Lower leg skin (tissue), 4 donors: ENCODE measurements around the gene S100G. TPM values are rescaled to one million over a fixed set of nuclear protein-coding genes. Genes with fewer than 3 reads are reported as not detected.

Source experiments
- DNase-seq, 2 donors: peaks; one replicate each; pipeline ENCODE4 v3.0.0-alpha.2; 2019; ENCODE audit warnings: low spot score in 2 of 2
- H3K4me3 ChIP-seq: fragments of 200-600 bp; sonication (generic); 2 replicates; pipeline ENCODE4 v1.5.1; 2017; ENCODE audit warnings: mild to moderate bottlenecking, low read depth; ENCODE audit not compliant: poor library complexity, severe bottlenecking
- POLR2A ChIP-seq, 2 donors: fragments of 450-650 bp; IDR thresholded peaks; one replicate each; pipeline ENCODE4 v1.6.1; 2016 to 2017; ENCODE audit warnings: antibody characterized with exemption in 2 of 2, mild to moderate bottlenecking in 1 of 2, moderate library complexity in 1 of 2
- WGBS, 2 donors: methylation state at CpG; one replicate each; pipeline ENCODE4 v1.1.5; 2018; 5-methylcytosine and 5-hydroxymethylcytosine counted together
- intact Hi-C: fragments of 100-400 bp; cut with DNase I; formaldehyde crosslinking; loops from one replicate; pipeline ENCODE4 v1.15.0; 2023; ENCODE audit warnings: low total_unique reads
- total RNA-seq, 4 donors: library from RNA; depleted of rRNA; stranded (reverse); fragments of >200 nt; gene quantifications; one replicate each; pipeline ENCODE4 v1.1.0, GENCODE V29; 2016
- TF ChIP-seq, protein P1 (sequence below), 3 donors: fragments of 450-650 bp; IDR thresholded peaks; one replicate each; pipeline ENCODE4 v1.5.1; 2016; ENCODE audit warnings: antibody characterized with exemption in 3 of 3, mild to moderate bottlenecking in 3 of 3, moderate library complexity in 2 of 3

Gene S100G
- total RNA-seq, 4 donors from 2014 or later: not detected

GRCh38 chrX:16628946-16629595, 20.9 kb upstream of the S100G start:
- H3K4me3 ChIP-seq: no peak overlapping the region
- intact Hi-C loops: no loop called here
- TF ChIP-seq, protein P1, sequence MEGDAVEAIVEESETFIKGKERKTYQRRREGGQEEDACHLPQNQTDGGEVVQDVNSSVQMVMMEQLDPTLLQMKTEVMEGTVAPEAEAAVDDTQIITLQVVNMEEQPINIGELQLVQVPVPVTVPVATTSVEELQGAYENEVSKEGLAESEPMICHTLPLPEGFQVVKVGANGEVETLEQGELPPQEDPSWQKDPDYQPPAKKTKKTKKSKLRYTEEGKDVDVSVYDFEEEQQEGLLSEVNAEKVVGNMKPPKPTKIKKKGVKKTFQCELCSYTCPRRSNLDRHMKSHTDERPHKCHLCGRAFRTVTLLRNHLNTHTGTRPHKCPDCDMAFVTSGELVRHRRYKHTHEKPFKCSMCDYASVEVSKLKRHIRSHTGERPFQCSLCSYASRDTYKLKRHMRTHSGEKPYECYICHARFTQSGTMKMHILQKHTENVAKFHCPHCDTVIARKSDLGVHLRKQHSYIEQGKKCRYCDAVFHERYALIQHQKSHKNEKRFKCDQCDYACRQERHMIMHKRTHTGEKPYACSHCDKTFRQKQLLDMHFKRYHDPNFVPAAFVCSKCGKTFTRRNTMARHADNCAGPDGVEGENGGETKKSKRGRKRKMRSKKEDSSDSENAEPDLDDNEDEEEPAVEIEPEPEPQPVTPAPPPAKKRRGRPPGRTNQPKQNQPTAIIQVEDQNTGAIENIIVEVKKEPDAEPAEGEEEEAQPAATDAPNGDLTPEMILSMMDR (IDR thresholded peaks at IDR 0.05): no peak
- no peak for TF ChIP-seq POLR2A (IDR thresholded peaks at IDR 0.05)
- DNase-seq: no peak
- WGBS, 2 donors: 75 to 89% methylated on average over 15 to 17 of the region's 17 CpGs

DNA sequence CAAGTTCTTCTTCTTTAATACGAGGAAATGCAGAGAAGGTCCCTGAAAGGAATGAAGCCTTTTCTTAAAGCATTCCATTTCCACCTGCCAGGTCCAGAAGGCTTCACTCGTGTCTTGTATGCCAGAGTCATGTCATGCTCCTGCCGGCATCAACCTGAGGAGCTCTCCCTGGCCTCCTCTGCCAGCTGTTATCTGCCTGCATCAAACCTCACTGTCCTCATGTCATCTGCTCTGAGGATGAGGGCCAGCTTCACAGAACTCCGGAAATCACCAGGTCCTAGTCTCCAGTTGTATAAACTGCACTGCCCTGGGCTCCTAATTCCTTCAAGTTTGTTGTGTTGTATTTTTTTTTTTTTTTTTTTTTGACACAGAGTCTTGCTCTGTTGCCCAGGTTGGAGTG, 20.0 kb upstream of the S100G start:
- no peak overlapping the region for H3K4me3 ChIP-seq
- DNase-seq: no peak
- 78 to 80% methylated on average over 4 of the region's 4 CpGs for WGBS, 2 donors
- TF ChIP-seq, protein P1 (IDR thresholded peaks at IDR 0.05): no peak
- no peak for TF ChIP-seq POLR2A (IDR thresholded peaks at IDR 0.05)
- intact Hi-C loops: no loop called here

DNA sequence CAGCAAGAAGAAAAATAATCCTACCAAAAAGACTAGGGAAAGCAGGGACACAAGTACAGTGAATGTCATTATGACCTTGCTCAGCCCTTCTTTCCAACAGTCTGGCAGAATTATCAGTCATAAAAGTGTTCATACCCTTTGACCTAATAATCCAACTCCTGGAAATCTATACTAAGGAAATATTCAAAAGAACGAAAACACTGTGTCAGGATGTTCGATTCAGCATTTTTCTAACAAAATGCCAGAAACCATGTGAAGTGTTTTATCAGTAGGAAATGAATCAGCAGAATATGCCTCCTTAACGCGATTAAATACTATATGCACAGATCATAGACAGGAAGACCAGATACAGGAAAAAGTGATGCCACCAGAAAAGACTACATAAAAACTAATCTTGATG, 16.2 kb upstream of the S100G start:
- DNase-seq: no peak
- TF ChIP-seq, protein P1 (IDR thresholded peaks at IDR 0.05): no peak
- TF ChIP-seq POLR2A (IDR thresholded peaks at IDR 0.05): no peak
- 77 to 85% methylated on average over 4 of the region's 4 CpGs for WGBS, 2 donors
- intact Hi-C loops: no loop called here
- H3K4me3 ChIP-seq: no peak overlapping the region

DNA sequence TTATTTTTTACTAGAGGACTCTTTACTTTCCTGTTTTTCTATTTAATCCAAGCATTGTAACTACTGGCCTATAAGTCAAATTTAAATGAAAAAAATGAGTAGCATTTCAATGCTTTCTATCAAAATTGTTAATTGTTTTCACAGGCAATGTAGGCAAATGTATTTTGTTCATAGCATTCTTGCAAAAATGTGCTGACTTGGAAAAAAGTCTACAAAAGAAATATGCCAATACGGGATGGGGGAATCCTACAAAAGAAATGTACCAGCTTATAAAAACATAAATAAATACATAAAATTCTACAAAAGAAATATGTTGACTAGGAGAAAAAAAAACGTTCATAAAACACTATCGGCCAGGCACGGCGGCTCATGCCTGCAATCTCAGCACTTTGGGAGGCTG, 14.9 kb upstream of the S100G start:
- WGBS, 2 donors: 86 to 89% methylated on average over 5 of the region's 5 CpGs
- TF ChIP-seq, protein P1 (IDR thresholded peaks at IDR 0.05): no peak
- TF ChIP-seq POLR2A (IDR thresholded peaks at IDR 0.05): no peak
- no peak overlapping the region for H3K4me3 ChIP-seq
- intact Hi-C loops: no loop called here
- DNase-seq: no peak

- 96 to 100% methylated on average over 3 of the region's 3 CpGs for WGBS, 2 donors
- no peak overlapping the region for H3K4me3 ChIP-seq
- TF ChIP-seq, protein P1 (IDR thresholded peaks at IDR 0.05): no peak
- TF ChIP-seq POLR2A (IDR thresholded peaks at IDR 0.05): no peak
- intact Hi-C loops: no loop called here
- no peak for DNase-seq
Measured at GRCh38 chrX:16635596-16635995, 14.4 kb upstream of the S100G start.

- WGBS, 2 donors: 91 to 95% methylated on average over 7 of the region's 7 CpGs
- intact Hi-C loops: no loop called here
- no peak overlapping the region for H3K4me3 ChIP-seq
- no peak for TF ChIP-seq POLR2A (IDR thresholded peaks at IDR 0.05)
- TF ChIP-seq, protein P1 (IDR thresholded peaks at IDR 0.05): no peak
- DNase-seq: no peak
Measured at GRCh38 chrX:16638533-16638932, 11.4 kb upstream of the S100G start.
